ENCODE data around the gene IGFL2.

GRCh38 chr19:46118136-46118535, 29.9 kb upstream of the IGFL2 start:
- TF ChIP-seq CTCF (conservative IDR thresholded peaks at IDR 0.05; ENCODE audit: low read length) (no peak), EZH2phosphoT487 (IDR thresholded peaks at IDR 0.05; ENCODE audit: borderline replicate concordance, low read depth, low read length) (no peak)

All from OCI-LY7 (cell line).